Measurements from ENCODE around the gene SLC22A7. TPM values are rescaled to one million over a fixed set of nuclear protein-coding genes. Genes with fewer than 3 reads are reported as not detected.

SLC22A7 gene
- total RNA-seq, 1 experiment from 2014 or later, result not detected

- intact Hi-C loops (cut with micrococcal nuclease), result no loop called here
- TF ChIP-seq CTCF (conservative IDR thresholded peaks at IDR 0.05; ENCODE audit: low read depth, low read length), result no peak
- no peak for TF ChIP-seq EZH2phosphoT487 (IDR thresholded peaks at IDR 0.05; ENCODE audit: borderline replicate concordance, low read length)
- no peak for TF ChIP-seq EZH2 (IDR thresholded peaks at IDR 0.05; ENCODE audit: low read length, unreplicated experiment)
- Histone ChIP-seq H3K27ac (ENCODE audit: low read length) (no peak overlapping the region), H3K4me2 (ENCODE audit: low read length) (no peak overlapping the region), H3K79me2 (ENCODE audit: low read length) (no peaks in the 10 kb centered on the region), H3F3A (ENCODE audit: low read length, unreplicated experiment) (no peaks in the 10 kb centered on the region), H3K36me3 (ENCODE audit: low read depth, low read length) (no peaks in the 10 kb centered on the region), H4K20me1 (ENCODE audit: low read length) (no peaks in the 10 kb centered on the region), H2AFZ (ENCODE audit: low read length) (no peak overlapping the region), H3K27me3 (ENCODE audit: low read length) (no peaks in the 10 kb centered on the region), H3K9me2 (replicated peaks; ENCODE audit: low read length) (no peaks in the 10 kb centered on the region), H3K9me3 (ENCODE audit: low read length) (no peaks in the 10 kb centered on the region), H3K9ac (ENCODE audit: low read length) (no peak overlapping the region), H3K4me1 (ENCODE audit: insufficient read depth, low read length) (no peaks in the 10 kb centered on the region), H3K4me3 (ENCODE audit: low read length) (no peak overlapping the region)
- ChIA-PET POLR2A (ENCODE audit: unreplicated experiment) (no interaction called here), CTCF (no interaction called here)
- ATAC-seq (no peak), DNase-seq (no peak)
- BruUV-seq (replicated peaks), result no TSS peak
These were observed 43.2 kb upstream of the SLC22A7 start for GRCh38 chr6:43254846-43255245.

GRCh38 chr6:43255408-43256054 lies 42.5 kb upstream of the SLC22A7 start:
- Histone ChIP-seq H3F3A (ENCODE audit: low read length, unreplicated experiment) (no peaks in the 10 kb centered on the region), H3K79me2 (ENCODE audit: low read length) (no peaks in the 10 kb centered on the region), H3K9me3 (ENCODE audit: low read length) (no peaks in the 10 kb centered on the region), H3K4me1 (ENCODE audit: insufficient read depth, low read length) (no peaks in the 10 kb centered on the region), H3K36me3 (ENCODE audit: low read depth, low read length) (no peaks in the 10 kb centered on the region), H3K4me3 (ENCODE audit: low read length) (no peak overlapping the region), H3K27ac (ENCODE audit: low read length) (no peak overlapping the region), H2AFZ (ENCODE audit: low read length) (no peak overlapping the region), H3K9ac (ENCODE audit: low read length) (no peak overlapping the region), H4K20me1 (ENCODE audit: low read length) (no peaks in the 10 kb centered on the region), H3K4me2 (ENCODE audit: low read length) (no peak overlapping the region), H3K9me2 (replicated peaks; ENCODE audit: low read length) (no peaks in the 10 kb centered on the region), H3K27me3 (ENCODE audit: low read length) (no peaks in the 10 kb centered on the region)
- BruUV-seq (replicated peaks), result no TSS peak
- no peak for ATAC-seq
- TF ChIP-seq CTCF (conservative IDR thresholded peaks at IDR 0.05; ENCODE audit: low read depth, low read length), result no peak
- TF ChIP-seq EZH2phosphoT487 (IDR thresholded peaks at IDR 0.05; ENCODE audit: borderline replicate concordance, low read length), result no peak
- TF ChIP-seq EZH2 (IDR thresholded peaks at IDR 0.05; ENCODE audit: low read length, unreplicated experiment), result no peak
- no peak for DNase-seq
- POLR2A ChIA-PET (ENCODE audit: unreplicated experiment), result no interaction called here
- CTCF ChIA-PET, result no interaction called here
- intact Hi-C loops (cut with micrococcal nuclease), result no loop called here

- H3K4me3 ChIP-seq (ENCODE audit: low read length), result no peak overlapping the region
- ChIA-PET POLR2A (ENCODE audit: unreplicated experiment) (no interaction called here), CTCF (no interaction called here)
- no peak overlapping the region for H3K27ac ChIP-seq (ENCODE audit: low read length)
- intact Hi-C loops (cut with micrococcal nuclease), result no loop called here
- H2AFZ ChIP-seq (ENCODE audit: low read length), result no peak overlapping the region
- H3K9me2 ChIP-seq (replicated peaks; ENCODE audit: low read length), result no peaks in the 10 kb centered on the region
- BruUV-seq (replicated peaks), result no TSS peak
- no peaks in the 10 kb centered on the region for H3F3A ChIP-seq (ENCODE audit: low read length, unreplicated experiment)
- H3K4me1 ChIP-seq (ENCODE audit: insufficient read depth, low read length), result no peaks in the 10 kb centered on the region
- TF ChIP-seq CTCF (conservative IDR thresholded peaks at IDR 0.05; ENCODE audit: low read depth, low read length) (no peak), EZH2phosphoT487 (IDR thresholded peaks at IDR 0.05; ENCODE audit: borderline replicate concordance, low read length) (no peak), EZH2 (IDR thresholded peaks at IDR 0.05; ENCODE audit: low read length, unreplicated experiment) (no peak)
- H3K9ac ChIP-seq (ENCODE audit: low read length), result no peak overlapping the region
- no peak overlapping the region for H3K4me2 ChIP-seq (ENCODE audit: low read length)
- no peaks in the 10 kb centered on the region for H3K36me3 ChIP-seq (ENCODE audit: low read depth, low read length)
- H3K79me2 ChIP-seq (ENCODE audit: low read length), result no peaks in the 10 kb centered on the region
- ATAC-seq, result no peak
- no peaks in the 10 kb centered on the region for H3K9me3 ChIP-seq (ENCODE audit: low read length)
- DNase-seq, result no peak
- no peaks in the 10 kb centered on the region for H4K20me1 ChIP-seq (ENCODE audit: low read length)
- no peaks in the 10 kb centered on the region for H3K27me3 ChIP-seq (ENCODE audit: low read length)
These were observed 41.2 kb upstream of the SLC22A7 start for GRCh38 chr6:43256670-43257366.
